GM12873 (cell line): ENCODE data around the gene ANGPTL2.

Experiments
- CTCF ChIP-seq: IDR thresholded peaks from 2 replicates; pipeline ENCODE4 v1.5.1; 2012; ENCODE audit warnings: low read depth, mild to moderate bottlenecking, moderate library complexity, low read length, control low read depth; ENCODE audit not compliant: insufficient read depth; ENCODE audit errors: missing control alignments

The ANGPTL2 gene

GRCh38 chr9:127038531-127038930, 83.9 kb downstream of the ANGPTL2 start:
- no peak for TF ChIP-seq CTCF
